Type B pancreatic cell (in vitro differentiated cells): ENCODE results near the gene F2RL2. TPM values are rescaled to one million over a fixed set of nuclear protein-coding genes. Genes with fewer than 3 reads are reported as not detected.

ENCODE experiments used
- DNase-seq: peaks from one replicate; pipeline ENCODE4 v3.0.0; 2021; ENCODE audit warnings: mixed read lengths; ENCODE audit not compliant: unreplicated experiment; ENCODE audit errors: extremely low spot score
- H3K27ac Mint-ChIP-seq: 2 replicates; pipeline ENCODE4 v1.8.0; 2021; ENCODE audit warnings: mild to moderate bottlenecking, mixed read lengths
- H3K27me3 Mint-ChIP-seq: 2 replicates; pipeline ENCODE4 v1.8.0; 2021; ENCODE audit warnings: mixed read lengths
- H3K36me3 Mint-ChIP-seq: 2 replicates; pipeline ENCODE4 v1.8.0; 2021; ENCODE audit warnings: mixed read lengths
- H3K4me1 Mint-ChIP-seq: one replicate; pipeline ENCODE4 v1.8.0; 2021; ENCODE audit warnings: mixed read lengths; ENCODE audit not compliant: unreplicated experiment
- H3K4me3 Mint-ChIP-seq: 2 replicates; pipeline ENCODE4 v1.8.0; 2021; ENCODE audit warnings: mild to moderate bottlenecking, mixed read lengths
- H3K9me3 Mint-ChIP-seq: 2 replicates; pipeline ENCODE4 v1.8.0; 2021; ENCODE audit warnings: mixed read lengths
- CTCF ChIP-seq: fragments of 200-600 bp; sonication (generic); conservative IDR thresholded peaks from 2 replicates; pipeline ENCODE4 v1.5.0; 2021; ENCODE audit warnings: antibody characterized with exemption, mild to moderate bottlenecking
- total RNA-seq: library from RNA; stranded (reverse); gene quantifications from 2 replicates; pipeline ENCODE4 v1.2.1, GENCODE V29; 2021; ENCODE audit warnings: low replicate concordance

The F2RL2 gene
- total RNA-seq, 1 donor from 2014 or later, result 5.1 TPM

- no peak for DNase-seq
- Mint-ChIP-seq H3K4me1 (peaks cover 4% of the 10 kb centered on the region), H3K27ac (peak overlapping the region; percentile 86), H3K36me3 (no peaks in the 10 kb centered on the region), H3K27me3 (no peaks in the 10 kb centered on the region), H3K4me3 (no peak overlapping the region), H3K9me3 (no peaks in the 10 kb centered on the region)
- TF ChIP-seq CTCF, result no peak
These were observed 15.3 kb upstream of the F2RL2 start for GRCh38 chr5:76638479-76638878.

DNA sequence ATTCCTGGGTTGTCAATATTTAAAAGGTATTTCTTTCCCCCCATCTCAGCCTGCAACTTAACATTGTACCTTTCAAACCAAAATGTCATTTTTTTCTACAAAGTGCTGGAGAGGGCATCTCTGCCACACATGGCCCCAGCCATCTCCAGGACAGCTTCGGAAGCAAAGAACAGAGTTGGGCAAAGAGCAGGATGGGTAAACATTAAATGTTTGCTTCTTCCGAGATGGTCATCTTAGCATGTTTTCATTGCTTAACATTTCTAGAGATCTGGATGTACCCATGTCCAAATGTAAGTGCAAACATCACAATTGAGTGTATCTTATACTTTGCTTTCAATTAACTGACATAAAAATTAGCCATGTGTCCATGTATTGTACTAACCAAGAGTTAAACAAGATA, 14.3 kb upstream of the F2RL2 start:
- Mint-ChIP-seq H3K4me3 (no peak overlapping the region), H3K36me3 (no peaks in the 10 kb centered on the region), H3K27ac (no peak overlapping the region)

DNA sequence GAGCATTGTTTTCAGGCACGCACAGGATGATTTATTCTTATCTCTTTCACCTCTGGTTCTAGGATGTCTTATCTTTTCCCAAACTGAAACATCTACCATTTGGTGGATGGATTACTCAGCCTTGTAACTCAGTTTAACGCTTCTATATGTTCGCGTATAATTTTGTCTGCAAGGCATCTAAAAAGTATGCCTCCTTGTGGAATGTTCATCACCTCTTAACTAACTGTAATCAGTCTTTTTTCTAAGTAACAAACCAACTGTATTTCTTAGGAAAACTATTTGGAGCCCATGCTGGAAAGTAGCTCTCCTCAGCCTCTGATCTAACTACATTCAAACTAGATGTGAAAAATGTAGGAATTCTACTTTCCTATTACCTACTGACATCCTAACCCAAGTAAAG, 11.5 kb upstream of the F2RL2 start:
- no peak for DNase-seq
- H3K9me3 Mint-ChIP-seq, result no peaks in the 10 kb centered on the region
- no peaks in the 10 kb centered on the region for H3K27me3 Mint-ChIP-seq
- TF ChIP-seq CTCF, result no peak
- no peaks in the 10 kb centered on the region for H3K36me3 Mint-ChIP-seq
- no peak overlapping the region for H3K27ac Mint-ChIP-seq
- H3K4me1 Mint-ChIP-seq, result no peaks in the 10 kb centered on the region
- H3K4me3 Mint-ChIP-seq, result no peak overlapping the region

More for the DNA sequence above, 14.3 kb upstream of the F2RL2 start:
- TF ChIP-seq CTCF, result no peak
- no peak for DNase-seq
- no peaks in the 10 kb centered on the region for H3K27me3 Mint-ChIP-seq
- peaks cover 4% of the 10 kb centered on the region for H3K4me1 Mint-ChIP-seq
- no peaks in the 10 kb centered on the region for H3K9me3 Mint-ChIP-seq

DNA sequence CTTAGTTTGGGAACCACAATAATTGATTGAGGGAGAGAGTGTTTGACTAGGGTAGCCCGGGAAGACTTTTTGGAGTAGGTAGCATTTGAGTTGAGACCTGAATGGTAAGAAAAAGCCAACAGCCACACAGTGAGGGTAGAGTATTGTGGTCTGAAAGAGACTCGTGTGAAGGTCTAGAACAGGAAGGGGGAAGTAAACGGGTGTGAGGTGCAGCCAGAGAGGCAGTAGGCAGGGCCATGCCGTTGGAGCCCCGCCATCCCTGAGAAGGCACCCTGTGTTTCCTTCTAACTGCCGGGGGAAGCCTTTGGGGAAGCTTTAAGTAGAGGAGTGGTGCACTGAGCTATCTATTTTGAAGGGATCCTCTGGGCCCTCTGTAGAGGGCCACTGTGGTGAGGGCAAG, 3.5 kb upstream of the F2RL2 start:
- Mint-ChIP-seq H3K27ac (no peak overlapping the region), H3K4me3 (no peak overlapping the region), H3K9me3 (no peaks in the 10 kb centered on the region), H3K36me3 (no peaks in the 10 kb centered on the region), H3K4me1 (peaks cover 22% of the 10 kb centered on the region), H3K27me3 (peaks cover 4% of the 10 kb centered on the region)
- no peak for DNase-seq
- no peak for TF ChIP-seq CTCF

DNA sequence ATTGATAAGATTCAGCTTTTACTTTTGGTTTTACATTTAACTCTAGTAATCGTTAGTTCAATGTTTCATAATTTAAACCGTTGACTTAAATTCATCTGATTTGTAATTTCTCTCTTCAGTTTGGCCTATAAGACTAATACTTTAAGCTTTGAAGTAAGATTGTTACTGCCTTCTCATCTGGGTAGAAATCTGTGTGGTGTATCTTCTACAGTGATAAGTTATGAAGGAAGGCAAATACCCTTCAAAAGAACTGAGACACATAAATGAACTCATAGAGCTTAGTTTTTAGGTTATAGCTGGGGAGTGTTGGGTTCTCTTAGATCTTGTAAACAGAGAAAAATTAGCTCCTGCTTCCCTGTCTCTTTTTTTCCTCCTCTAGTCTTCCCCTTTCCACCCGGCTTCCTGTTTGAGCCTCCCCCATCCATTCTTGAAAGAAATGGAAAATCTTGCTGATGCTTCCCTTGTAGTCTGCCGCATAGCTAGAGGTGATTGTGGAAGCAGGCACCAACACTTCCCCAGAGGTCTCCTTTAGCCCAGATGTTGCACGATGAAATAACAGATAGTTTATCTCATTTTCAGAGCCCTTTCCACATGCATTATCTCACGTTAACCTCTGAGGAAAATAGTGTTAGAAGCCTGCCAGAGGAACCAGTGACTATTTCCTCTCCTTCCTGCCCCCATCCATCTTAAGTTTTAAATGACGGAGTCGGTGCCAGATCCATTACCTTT, 2.0 kb upstream of the F2RL2 start:
- no peak for DNase-seq
- peaks cover 4% of the 10 kb centered on the region for H3K27me3 Mint-ChIP-seq
- H3K9me3 Mint-ChIP-seq, result no peaks in the 10 kb centered on the region
- H3K36me3 Mint-ChIP-seq, result no peaks in the 10 kb centered on the region
- no peak overlapping the region for H3K4me3 Mint-ChIP-seq
- no peak for TF ChIP-seq CTCF
- peaks cover 23% of the 10 kb centered on the region for H3K4me1 Mint-ChIP-seq
- H3K27ac Mint-ChIP-seq, result no peak overlapping the region
